SH-SY5Y (cell line): ENCODE data around the gene MAST4.

ENCODE experiments used
- GATA2 ChIP-seq: IDR thresholded peaks from 2 replicates; pipeline ENCODE4 v1.6.1; 2011; ENCODE audit warnings: mild to moderate bottlenecking, low read depth, low read length
- GATA3 ChIP-seq: IDR thresholded peaks from 2 replicates; pipeline ENCODE4 v1.6.1; 2011; ENCODE audit warnings: low read depth, mild to moderate bottlenecking, low read length, moderate library complexity

Gene MAST4

GRCh38 chr5:66987540-66987939, 391.3 kb downstream of the MAST4 start:
- TF ChIP-seq GATA3 (no peak), GATA2 (no peak)

- TF ChIP-seq GATA2 (no peak), GATA3 (no peak)
Measured at GRCh38 chr5:66987949-66988838, 392.0 kb downstream of the MAST4 start.

- no peak for TF ChIP-seq GATA2
- no peak for TF ChIP-seq GATA3
Measured at GRCh38 chr5:66989286-66989685, 393.1 kb downstream of the MAST4 start.

GRCh38 chr5:66989781-66990180, 393.6 kb downstream of the MAST4 start:
- no peak for TF ChIP-seq GATA3
- TF ChIP-seq GATA2 = no peak

- TF ChIP-seq GATA2 (no peak), GATA3 (no peak)
Measured at GRCh38 chr5:66991746-66992145, 395.6 kb downstream of the MAST4 start.

DNA sequence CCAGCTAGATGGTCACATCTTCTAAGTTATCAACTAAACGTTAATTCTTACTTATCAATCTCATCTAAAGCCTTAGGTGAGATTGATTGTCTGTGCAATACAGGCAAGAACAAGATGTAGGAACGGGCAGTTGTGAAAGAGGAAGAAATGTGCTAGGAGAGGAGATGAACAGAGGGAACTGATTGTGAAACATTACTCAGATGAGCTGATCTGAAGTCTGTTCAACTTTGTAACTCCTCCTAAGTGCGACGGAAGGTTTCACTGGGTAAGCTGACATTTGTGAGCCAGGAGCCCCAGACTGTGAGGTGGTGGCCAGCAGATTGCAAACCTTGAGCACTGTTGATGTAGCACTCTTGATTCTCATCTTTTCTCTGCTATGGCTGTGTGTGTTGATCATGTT, 396.4 kb downstream of the MAST4 start:
- TF ChIP-seq GATA2 (no peak), GATA3 (no peak)

DNA sequence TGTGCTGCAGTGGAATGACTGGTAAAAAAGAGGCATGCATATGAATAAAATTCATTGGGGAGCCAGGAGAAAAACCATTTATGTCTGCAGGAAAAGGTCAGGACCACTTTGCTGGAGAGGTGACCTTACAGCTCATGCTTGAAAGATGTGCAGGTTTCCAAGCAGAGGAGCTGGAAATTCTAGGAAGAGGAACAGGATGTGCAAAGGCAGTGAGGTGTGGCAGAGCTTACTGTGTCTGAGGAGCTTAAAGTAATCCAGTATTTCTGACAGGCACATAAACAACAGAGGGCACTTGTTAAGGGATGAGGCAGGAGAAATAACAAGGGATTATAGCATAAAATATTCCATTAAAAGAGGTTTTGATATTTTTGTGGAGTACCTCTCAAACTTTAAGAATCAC, 397.3 kb downstream of the MAST4 start:
- no peak for TF ChIP-seq GATA3

DNA sequence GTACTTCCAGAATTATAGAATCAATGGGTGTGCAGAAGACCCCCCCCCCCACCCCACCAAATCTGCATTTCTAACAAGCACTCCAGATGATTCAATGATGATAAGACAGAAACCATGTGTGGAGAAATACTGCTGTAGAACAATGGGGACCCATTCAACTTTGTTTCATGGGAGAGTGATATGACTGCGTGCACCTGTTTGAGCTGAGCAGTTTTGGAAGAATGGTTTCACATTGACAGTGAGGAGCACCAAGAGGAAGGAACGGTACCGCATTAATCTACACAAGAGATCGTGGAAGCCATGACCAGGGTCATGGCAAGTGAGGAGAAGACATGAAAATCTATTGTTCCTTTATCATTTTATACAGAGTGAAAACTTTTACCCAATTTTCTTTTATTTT, 397.7 kb downstream of the MAST4 start:
- TF ChIP-seq GATA2 (no peak), GATA3 (no peak)

GRCh38 chr5:66994790-66995189, 398.6 kb downstream of the MAST4 start:
- TF ChIP-seq GATA3 (no peak), GATA2 (no peak)

DNA sequence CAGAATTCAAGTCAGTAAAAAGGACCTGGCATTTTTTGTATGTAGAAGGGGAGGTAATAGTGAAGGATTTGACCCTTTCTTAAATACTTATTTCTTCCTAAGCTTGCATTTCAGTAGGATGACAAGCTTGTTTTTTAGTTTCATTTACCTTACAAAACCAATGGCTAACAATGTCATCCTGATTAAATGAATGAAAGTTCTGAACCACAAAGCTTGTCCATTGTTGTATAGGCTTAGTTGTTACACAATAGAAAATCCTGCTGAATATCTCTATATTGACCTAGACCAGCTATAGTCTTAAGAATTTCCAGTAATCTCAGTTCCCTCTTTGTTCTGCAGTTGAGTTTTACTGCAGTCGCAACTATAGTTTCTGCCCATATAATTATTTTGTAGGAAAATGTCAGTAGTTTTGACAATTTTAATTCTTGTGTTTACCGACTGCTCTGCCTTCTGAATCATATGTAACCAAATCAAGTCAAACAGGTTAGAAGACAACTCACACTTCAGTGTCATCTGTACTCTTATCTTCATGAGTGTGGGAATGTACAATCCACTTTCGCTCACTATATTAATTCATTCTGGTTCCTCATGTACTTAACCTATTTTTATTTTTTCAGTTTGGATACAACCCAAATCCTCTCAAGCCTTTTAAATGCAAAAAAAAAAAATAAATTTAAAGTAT, 404.7 kb downstream of the MAST4 start:
- TF ChIP-seq GATA3 = no peak
- no peak for TF ChIP-seq GATA2

DNA sequence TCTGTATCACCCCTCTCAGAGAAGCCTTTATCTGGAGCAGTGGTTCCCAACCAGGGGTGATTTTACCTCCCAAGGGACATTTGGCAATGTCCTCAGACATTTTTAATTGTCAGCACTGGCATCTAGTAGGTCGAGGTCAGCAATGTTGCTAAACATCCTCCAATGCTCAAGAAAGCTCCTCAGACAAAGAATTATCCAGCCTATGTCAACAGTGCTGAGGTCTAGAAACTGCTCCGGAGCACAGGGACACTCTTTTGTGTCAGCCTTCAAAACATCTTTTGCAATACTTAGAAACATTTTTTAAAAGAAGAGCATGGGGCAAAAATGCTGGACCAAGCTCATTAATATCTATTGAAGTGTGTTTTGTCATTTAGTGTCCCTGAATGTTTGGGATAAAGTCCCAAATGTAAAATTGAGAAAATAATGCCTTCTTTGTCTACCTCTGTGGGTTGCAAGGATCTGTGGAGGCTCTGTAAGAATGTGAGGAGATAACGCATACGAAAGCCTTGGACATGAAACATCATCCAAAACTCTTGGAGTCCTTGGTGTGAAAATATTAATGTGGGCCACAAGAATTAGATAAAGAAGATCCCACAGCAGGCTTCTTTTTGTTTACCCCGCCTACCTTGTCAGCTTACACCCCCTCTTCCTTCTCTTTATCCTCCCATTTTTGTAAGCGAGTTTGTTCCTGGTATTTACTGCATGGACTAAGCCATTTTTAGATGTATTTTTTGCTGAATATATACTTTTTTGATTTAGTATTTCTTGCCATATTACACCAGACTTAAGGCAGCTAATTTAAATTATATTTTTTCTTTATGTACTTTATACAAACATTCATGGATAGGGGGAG, 406.9 kb downstream of the MAST4 start:
- TF ChIP-seq GATA3 (no peak), GATA2 (no peak)

- no peak for TF ChIP-seq GATA2
- TF ChIP-seq GATA3 = no peak
Measured at GRCh38 chr5:67003685-67003934, 407.4 kb downstream of the MAST4 start.

DNA sequence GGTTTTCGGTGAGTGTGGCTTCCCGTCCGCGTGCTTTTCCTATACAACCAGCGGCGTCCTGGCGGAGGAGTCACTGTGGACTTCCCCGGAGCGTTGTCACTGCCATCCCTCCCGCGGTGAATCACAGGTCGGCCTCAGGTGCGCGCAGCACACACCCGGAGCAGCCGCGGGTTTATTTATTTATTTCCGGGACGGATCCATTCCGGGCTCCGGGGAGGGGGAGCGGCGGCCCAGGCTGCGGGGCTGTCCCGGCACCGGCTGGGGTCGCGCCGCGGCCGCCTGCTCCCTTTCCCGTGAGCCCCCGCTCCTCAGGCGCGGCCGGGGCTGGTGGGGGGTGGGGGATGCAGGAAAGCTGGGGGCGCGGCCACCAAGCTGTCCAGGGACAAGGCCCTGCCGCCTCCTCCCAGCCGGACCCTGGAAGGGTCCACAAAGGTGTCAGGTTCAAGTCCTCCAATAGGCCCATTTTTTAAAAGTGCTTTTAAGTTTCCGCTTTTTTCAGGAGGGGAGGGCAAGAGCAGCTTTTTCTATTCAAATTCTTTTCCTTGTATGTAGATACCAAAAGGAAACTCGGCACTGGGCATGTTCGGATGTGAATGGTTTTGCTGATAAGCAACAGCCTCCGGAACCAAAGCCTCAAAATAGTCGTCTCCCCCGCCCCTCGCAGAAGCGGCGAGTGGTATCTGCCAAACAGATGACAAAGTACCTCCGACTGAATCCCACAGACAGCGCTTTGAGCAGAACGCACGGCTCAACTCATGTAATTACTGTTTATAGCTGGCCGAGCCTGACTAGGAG, 407.9 kb downstream of the MAST4 start:
- no peak; the same call in none of the 2 replicates for TF ChIP-seq GATA2
- no peak for TF ChIP-seq GATA3
